HepG2 (cell line): ENCODE data around the gene NEBL.

Experiments used
- GTF2F1 ChIP-seq: fragments of 150-350 bp; IDR thresholded peaks from 2 replicates; pipeline ENCODE4 v1.6.1; 2014; ENCODE audit warnings: low read length
- KDM1A ChIP-seq: IDR thresholded peaks from 2 replicates; pipeline ENCODE4 v1.6.1; 2016; ENCODE audit warnings: missing compliant biosample characterization
- ZNF207 ChIP-seq: fragments of 450-650 bp; IDR thresholded peaks from 2 replicates; pipeline ENCODE4 v1.6.1; 2016; ENCODE audit warnings: antibody characterized with exemption, borderline replicate concordance
- TF ChIP-seq, protein P1 (sequence below): sonication (generic); formaldehyde crosslinking; IDR thresholded peaks from 2 replicates; pipeline ENCODE4 v1.5.0; 2020; ENCODE audit warnings: mild to moderate bottlenecking, missing genetic modification reagents, moderate library complexity

DNA sequence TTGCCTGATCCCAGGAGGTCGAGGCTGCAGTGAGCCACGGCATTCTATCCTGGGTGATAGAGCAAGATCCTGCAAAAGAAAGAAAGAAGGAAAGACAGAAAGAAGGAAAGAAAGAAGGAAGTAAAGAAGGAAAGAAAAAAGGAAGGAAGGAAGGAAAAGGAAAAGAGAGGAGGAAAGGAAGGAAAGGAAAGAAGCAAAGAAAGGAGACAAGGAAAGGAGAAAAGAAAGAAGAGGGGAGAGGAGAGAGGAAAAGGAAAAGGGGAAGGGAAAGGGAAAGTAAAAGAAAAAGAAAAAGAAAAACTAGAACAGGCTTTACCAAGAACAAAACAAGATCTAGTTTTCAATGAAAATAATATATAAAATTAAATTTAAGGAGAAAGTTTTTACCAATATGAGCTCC is 15.0 kb downstream of the NEBL start:
- no peak for TF ChIP-seq KDM1A (CRISPR knock-in tag)
- TF ChIP-seq, protein P1, sequence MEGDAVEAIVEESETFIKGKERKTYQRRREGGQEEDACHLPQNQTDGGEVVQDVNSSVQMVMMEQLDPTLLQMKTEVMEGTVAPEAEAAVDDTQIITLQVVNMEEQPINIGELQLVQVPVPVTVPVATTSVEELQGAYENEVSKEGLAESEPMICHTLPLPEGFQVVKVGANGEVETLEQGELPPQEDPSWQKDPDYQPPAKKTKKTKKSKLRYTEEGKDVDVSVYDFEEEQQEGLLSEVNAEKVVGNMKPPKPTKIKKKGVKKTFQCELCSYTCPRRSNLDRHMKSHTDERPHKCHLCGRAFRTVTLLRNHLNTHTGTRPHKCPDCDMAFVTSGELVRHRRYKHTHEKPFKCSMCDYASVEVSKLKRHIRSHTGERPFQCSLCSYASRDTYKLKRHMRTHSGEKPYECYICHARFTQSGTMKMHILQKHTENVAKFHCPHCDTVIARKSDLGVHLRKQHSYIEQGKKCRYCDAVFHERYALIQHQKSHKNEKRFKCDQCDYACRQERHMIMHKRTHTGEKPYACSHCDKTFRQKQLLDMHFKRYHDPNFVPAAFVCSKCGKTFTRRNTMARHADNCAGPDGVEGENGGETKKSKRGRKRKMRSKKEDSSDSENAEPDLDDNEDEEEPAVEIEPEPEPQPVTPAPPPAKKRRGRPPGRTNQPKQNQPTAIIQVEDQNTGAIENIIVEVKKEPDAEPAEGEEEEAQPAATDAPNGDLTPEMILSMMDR = no peak
- no peak for TF ChIP-seq GTF2F1
- TF ChIP-seq ZNF207 = no peak
